ENCODE data around the gene CRYZ. TPM values are rescaled to one million over a fixed set of nuclear protein-coding genes. Genes with fewer than 3 reads are reported as not detected.
"Not testable (repeated sequence)": the region's sequence is repeated elsewhere in the genome, so short reads cannot be mapped to it uniquely, and the experiment has no call there.

CRYZ gene
- total and polyA plus RNA-seq, 2 donors (not counting 3 experiments of a cell fraction or from before 2014, with no cell fraction given) = 24.5 to 32.7 TPM

DNA sequence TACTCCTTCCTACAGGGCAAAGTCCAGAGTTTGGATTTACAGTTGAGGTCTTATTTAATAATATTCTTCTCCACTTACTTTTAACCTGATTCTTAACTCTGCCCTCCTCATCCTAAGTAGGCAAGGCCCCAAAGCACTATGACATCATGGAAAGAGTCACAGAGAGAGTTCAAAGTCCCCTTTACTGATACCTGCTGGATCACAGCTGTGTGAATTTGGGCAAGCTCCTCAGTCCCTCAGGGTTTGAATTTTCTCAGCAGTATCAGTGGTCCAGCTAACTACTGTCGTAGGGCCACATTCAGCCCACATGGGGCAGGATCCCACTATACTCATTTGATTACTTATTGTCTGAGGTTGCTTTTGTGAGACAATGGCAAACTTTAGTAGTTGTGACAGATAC, 16.1 kb upstream of the CRYZ start:
- Histone ChIP-seq H3K9me1 (replicated peaks; ENCODE audit: control insufficient read depth, extremely low read depth, insufficient read depth, low read length) (no peaks in the 10 kb centered on the region), H3K36me3 (ENCODE audit: control insufficient read depth in 2 of 2, extremely low read depth in 1 of 2, insufficient read depth in 2 of 2, low read length in 2 of 2) (peaks cover 5 to 7% of the 10 kb centered on the region in 2 experiments), H3K9me3 (replicated peaks; ENCODE audit: control insufficient read depth, insufficient read depth, low read length) (no peaks in the 10 kb centered on the region), H2AFZ (ENCODE audit: low read depth, low read length) (no peak overlapping the region), H3K4me3 (replicated peaks in 1 of 3; ENCODE audit: insufficient read depth in 1 of 3, low read depth in 1 of 3, low read length in 3 of 3) (no peak overlapping the region), H3K9ac (replicated peaks; ENCODE audit: extremely low read depth, insufficient read depth, low read length) (no peak overlapping the region), H4K20me1 (replicated peaks; ENCODE audit: control insufficient read depth, extremely low read depth, insufficient read depth, low read length) (no peaks in the 10 kb centered on the region), H3K79me2 (ENCODE audit: control insufficient read depth, insufficient read depth, low read length) (no peaks in the 10 kb centered on the region), H3K27ac (ENCODE audit: insufficient read depth, low read depth, low read length) (no peak overlapping the region), H3K4me1 (ENCODE audit: control insufficient read depth, extremely low read depth, insufficient read depth, low read length) (no peaks in the 10 kb centered on the region), H3K27me3 (ENCODE audit: control insufficient read depth in 2 of 2, insufficient read depth in 2 of 2, low read length in 2 of 2) (no peaks in the 10 kb centered on the region), H3K4me2 (ENCODE audit: insufficient read depth, low read length) (no peak overlapping the region)
- ChIA-PET POLR2A (no interaction called here), CTCF (no interaction called here)
- no peak for FAIRE-seq
- TF ChIP-seq POLR2A (IDR thresholded peaks at IDR 0.05; ENCODE audit: low read depth, low read length) = no peak
- TF ChIP-seq MYC (IDR thresholded peaks at IDR 0.05; ENCODE audit: low read depth, low read length) = no peak
- TF ChIP-seq EZH2 (IDR thresholded peaks at IDR 0.05; ENCODE audit: borderline replicate concordance, low read depth, low read length, severe bottlenecking) = no peak
- TF ChIP-seq JUN (IDR thresholded peaks at IDR 0.05; ENCODE audit: borderline replicate concordance, insufficient read depth, insufficient read length, low read depth) = no peak
- no peak for TF ChIP-seq POLR2AphosphoS5 (IDR thresholded peaks at IDR 0.05; ENCODE audit: insufficient read depth, low read depth, low read length)
- TF ChIP-seq, protein P1, sequence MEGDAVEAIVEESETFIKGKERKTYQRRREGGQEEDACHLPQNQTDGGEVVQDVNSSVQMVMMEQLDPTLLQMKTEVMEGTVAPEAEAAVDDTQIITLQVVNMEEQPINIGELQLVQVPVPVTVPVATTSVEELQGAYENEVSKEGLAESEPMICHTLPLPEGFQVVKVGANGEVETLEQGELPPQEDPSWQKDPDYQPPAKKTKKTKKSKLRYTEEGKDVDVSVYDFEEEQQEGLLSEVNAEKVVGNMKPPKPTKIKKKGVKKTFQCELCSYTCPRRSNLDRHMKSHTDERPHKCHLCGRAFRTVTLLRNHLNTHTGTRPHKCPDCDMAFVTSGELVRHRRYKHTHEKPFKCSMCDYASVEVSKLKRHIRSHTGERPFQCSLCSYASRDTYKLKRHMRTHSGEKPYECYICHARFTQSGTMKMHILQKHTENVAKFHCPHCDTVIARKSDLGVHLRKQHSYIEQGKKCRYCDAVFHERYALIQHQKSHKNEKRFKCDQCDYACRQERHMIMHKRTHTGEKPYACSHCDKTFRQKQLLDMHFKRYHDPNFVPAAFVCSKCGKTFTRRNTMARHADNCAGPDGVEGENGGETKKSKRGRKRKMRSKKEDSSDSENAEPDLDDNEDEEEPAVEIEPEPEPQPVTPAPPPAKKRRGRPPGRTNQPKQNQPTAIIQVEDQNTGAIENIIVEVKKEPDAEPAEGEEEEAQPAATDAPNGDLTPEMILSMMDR (IDR thresholded peaks at IDR 0.05; ENCODE audit: extremely low read depth in 1 of 2, insufficient read depth in 1 of 2, low read depth in 1 of 2, low read length in 2 of 2) = no peak
- TF ChIP-seq FOS (IDR thresholded peaks at IDR 0.05; ENCODE audit: borderline replicate concordance, insufficient read depth, low read length) = no peak
- TF ChIP-seq GATA2 (IDR thresholded peaks at IDR 0.05; ENCODE audit: insufficient read depth, insufficient read length, low read depth, low read length) = no peak
- TF ChIP-seq, protein P2, sequence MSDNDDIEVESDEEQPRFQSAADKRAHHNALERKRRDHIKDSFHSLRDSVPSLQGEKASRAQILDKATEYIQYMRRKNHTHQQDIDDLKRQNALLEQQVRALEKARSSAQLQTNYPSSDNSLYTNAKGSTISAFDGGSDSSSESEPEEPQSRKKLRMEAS (IDR thresholded peaks at IDR 0.05; ENCODE audit: insufficient read depth, insufficient read length) = no peak
- intact Hi-C loops (cut with micrococcal nuclease) (no loop called here), dilution Hi-C loops (cut with MboI; ENCODE audit: extremely low pct_ligation_motif_present, low sequenced_read_pairs) (no loop called here)
- no TSS peak for BruUV-seq (replicated peaks)
- DNase-seq (ENCODE audit: low read depth, low spot score) = no peak

DNA sequence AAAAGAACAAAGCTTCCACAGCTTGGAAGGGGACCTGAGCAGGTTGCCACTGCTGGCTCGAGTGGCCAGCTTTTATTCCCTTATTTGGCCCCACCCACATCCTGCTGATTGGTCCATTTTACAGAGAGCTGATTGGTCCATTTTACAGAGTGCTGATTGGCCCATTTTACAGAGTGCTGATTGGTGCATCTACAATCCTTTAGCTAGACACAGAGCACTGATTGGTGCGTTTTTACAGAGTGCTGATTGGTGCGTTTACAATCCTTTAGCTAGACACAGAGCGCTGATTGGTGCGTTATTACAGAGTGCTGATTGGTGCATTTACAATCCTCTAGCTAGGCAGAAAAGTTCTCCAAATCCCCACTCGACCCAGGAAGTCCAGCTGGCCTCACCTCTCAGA, 12.4 kb upstream of the CRYZ start:
- BruUV-seq (replicated peaks); H3K9me1 ChIP-seq (replicated peaks; ENCODE audit: control insufficient read depth, extremely low read depth, insufficient read depth, low read length); CTCF ChIA-PET; H3K9ac ChIP-seq (replicated peaks; ENCODE audit: extremely low read depth, insufficient read depth, low read length); H3K27me3 ChIP-seq (ENCODE audit: control insufficient read depth in 2 of 2, insufficient read depth in 2 of 2, low read length in 2 of 2); H3K79me2 ChIP-seq (ENCODE audit: control insufficient read depth, insufficient read depth, low read length); dilution Hi-C loops (cut with MboI; ENCODE audit: extremely low pct_ligation_motif_present, low sequenced_read_pairs); H3K4me1 ChIP-seq (ENCODE audit: control insufficient read depth, extremely low read depth, insufficient read depth, low read length); H3K4me3 ChIP-seq (replicated peaks in 1 of 3; ENCODE audit: insufficient read depth in 1 of 3, low read depth in 1 of 3, low read length in 3 of 3); DNase-seq (ENCODE audit: low read depth, low spot score); H3K9me3 ChIP-seq (replicated peaks; ENCODE audit: control insufficient read depth, insufficient read depth, low read length); POLR2A ChIA-PET; H3K4me2 ChIP-seq (ENCODE audit: insufficient read depth, low read length); H2AFZ ChIP-seq (ENCODE audit: low read depth, low read length); intact Hi-C loops (cut with micrococcal nuclease); H3K27ac ChIP-seq (ENCODE audit: insufficient read depth, low read depth, low read length); H4K20me1 ChIP-seq (replicated peaks; ENCODE audit: control insufficient read depth, extremely low read depth, insufficient read depth, low read length); FAIRE-seq: not testable (repeated sequence)
- H3K36me3 ChIP-seq (ENCODE audit: control insufficient read depth in 2 of 2, extremely low read depth in 1 of 2, insufficient read depth in 2 of 2, low read length in 2 of 2) = peaks cover under 1 to 11% of the 10 kb centered on the region in 2 experiments

DNA sequence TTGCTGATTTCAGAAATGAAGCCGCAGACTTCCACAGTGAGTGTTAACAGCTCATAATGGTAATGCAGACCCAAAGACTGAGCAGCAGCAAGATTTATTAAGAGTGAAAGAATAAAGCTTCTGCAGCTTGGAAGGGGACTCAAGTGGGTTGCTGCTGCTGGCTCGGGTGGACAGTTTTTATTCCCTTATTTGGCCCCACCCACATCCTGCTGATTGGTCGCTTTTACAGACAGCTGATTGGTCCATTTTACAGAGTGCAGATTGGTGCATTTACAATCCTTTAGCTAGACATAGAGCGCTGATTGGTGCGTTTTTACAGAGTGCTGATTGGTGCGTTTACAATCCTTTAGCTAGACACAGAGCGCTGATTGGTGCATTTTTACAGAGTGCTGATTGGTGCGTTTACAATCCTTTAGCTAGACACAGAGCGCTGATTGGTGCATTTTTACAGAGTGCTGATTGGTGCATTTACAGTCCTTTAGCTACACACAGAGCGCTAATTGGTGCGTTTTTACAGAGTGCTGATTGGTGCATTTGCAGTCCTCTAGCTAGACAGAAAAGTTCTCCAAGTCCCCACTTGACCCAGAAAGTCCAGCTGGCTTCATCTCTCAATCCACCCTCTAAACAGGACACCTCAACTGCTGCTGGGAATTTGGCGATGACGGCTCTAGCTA, 7.6 kb upstream of the CRYZ start:
- H3K4me1 ChIP-seq (ENCODE audit: control insufficient read depth, extremely low read depth, insufficient read depth, low read length); H3K9me1 ChIP-seq (replicated peaks; ENCODE audit: control insufficient read depth, extremely low read depth, insufficient read depth, low read length); FAIRE-seq; POLR2A ChIA-PET; H3K9ac ChIP-seq (replicated peaks; ENCODE audit: extremely low read depth, insufficient read depth, low read length); H3K79me2 ChIP-seq (ENCODE audit: control insufficient read depth, insufficient read depth, low read length); H3K27me3 ChIP-seq (ENCODE audit: control insufficient read depth in 2 of 2, insufficient read depth in 2 of 2, low read length in 2 of 2); H2AFZ ChIP-seq (ENCODE audit: low read depth, low read length); H3K4me2 ChIP-seq (ENCODE audit: insufficient read depth, low read length); DNase-seq (ENCODE audit: low read depth, low spot score); H4K20me1 ChIP-seq (replicated peaks; ENCODE audit: control insufficient read depth, extremely low read depth, insufficient read depth, low read length); BruUV-seq (replicated peaks); dilution Hi-C loops (cut with MboI; ENCODE audit: extremely low pct_ligation_motif_present, low sequenced_read_pairs); H3K27ac ChIP-seq (ENCODE audit: insufficient read depth, low read depth, low read length); intact Hi-C loops (cut with micrococcal nuclease); H3K9me3 ChIP-seq (replicated peaks; ENCODE audit: control insufficient read depth, insufficient read depth, low read length); H3K4me3 ChIP-seq (replicated peaks in 1 of 3; ENCODE audit: insufficient read depth in 1 of 3, low read depth in 1 of 3, low read length in 3 of 3): not testable (repeated sequence)
- CTCF ChIA-PET = interaction anchor here (1.5 kb wide), 1 partner anchor 19 kb away, joined by 3 read pairs; no protein-coding TSS in a partner anchor
- peaks cover 8 to 21% of the 10 kb centered on the region in 2 experiments for H3K36me3 ChIP-seq (ENCODE audit: control insufficient read depth in 2 of 2, extremely low read depth in 1 of 2, insufficient read depth in 2 of 2, low read length in 2 of 2)

All from endothelial cell of umbilical vein (primary cell).